GM23338 (cell line): ENCODE results near the gene GNAI3. TPM values are rescaled to one million over a fixed set of nuclear protein-coding genes. Genes with fewer than 3 reads are reported as not detected.

Experiments used
- ATAC-seq: fragments of 200-7000 bp; cut with Tn5 transposase; 3 replicates; pipeline ENCODE4 v1.9.1; 2020
- DNase-seq: peaks from one replicate; pipeline ENCODE4 v3.0.0-alpha.2; 2015; ENCODE audit warnings: low spot score
- H2AFZ ChIP-seq: fragments of 200-600 bp; sonication (generic); 2 replicates; pipeline ENCODE4 v1.8.0; 2016; ENCODE audit warnings: antibody characterized with exemption, mild to moderate bottlenecking, moderate library complexity
- H3F3A ChIP-seq: fragments of 200-600 bp; sonication (generic); replicated peaks from 2 replicates; pipeline ENCODE4 v1.8.0; 2017; ENCODE audit warnings: antibody characterized with exemption, mixed run types, low read depth
- H3K27ac ChIP-seq: fragments of 200-600 bp; sonication (generic); 2 replicates; pipeline ENCODE4 v1.6.1; 2016; ENCODE audit warnings: low read depth
- H3K27me3 ChIP-seq: fragments of 200-600 bp; sonication (generic); 2 replicates; pipeline ENCODE4 v1.8.0; 2016; ENCODE audit warnings: mild to moderate bottlenecking, mixed run types, moderate library complexity; ENCODE audit not compliant: insufficient read depth
- H3K36me3 ChIP-seq: fragments of 200-600 bp; sonication (generic); 2 replicates; pipeline ENCODE4 v1.8.0; 2016; ENCODE audit warnings: mild to moderate bottlenecking; ENCODE audit not compliant: insufficient read depth
- H3K4me1 ChIP-seq: fragments of 200-600 bp; sonication (generic); 2 replicates; pipeline ENCODE4 v1.8.0; 2016; ENCODE audit warnings: mild to moderate bottlenecking, moderate library complexity; ENCODE audit not compliant: insufficient read depth
- H3K4me2 ChIP-seq: fragments of 200-600 bp; sonication (generic); 2 replicates; pipeline ENCODE4 v1.7.1; 2017; ENCODE audit warnings: mixed run types
- H3K4me3 ChIP-seq: fragments of 200-600 bp; sonication (generic); 2 replicates; pipeline ENCODE4 v1.6.1; 2016; ENCODE audit warnings: mixed run types
- H3K79me2 ChIP-seq: fragments of 200-600 bp; sonication (generic); replicated peaks from 2 replicates; pipeline ENCODE4 v1.8.0; 2017; ENCODE audit warnings: mild to moderate bottlenecking; ENCODE audit not compliant: insufficient read depth
- H3K9me2 ChIP-seq: fragments of 200-600 bp; sonication (generic); 2 replicates; pipeline ENCODE4 v1.8.0; 2017; ENCODE audit not compliant: insufficient read depth
- H4K20me1 ChIP-seq: fragments of 200-600 bp; sonication (generic); replicated peaks from 2 replicates; pipeline ENCODE4 v1.8.0; 2017; ENCODE audit warnings: mild to moderate bottlenecking; ENCODE audit not compliant: insufficient read depth
- H3K27ac Mint-ChIP-seq: 2 replicates; pipeline ENCODE4 v1.8.0; 2020; ENCODE audit warnings: inconsistent platforms, mild to moderate bottlenecking, moderate library complexity, mixed read lengths
- H3K27me3 Mint-ChIP-seq: 3 replicates; pipeline ENCODE4 v1.8.0; 2022; ENCODE audit warnings: low read depth, mild to moderate bottlenecking, moderate library complexity, mixed read lengths, inconsistent platforms; ENCODE audit not compliant: insufficient read depth, poor library complexity
- H3K36me3 Mint-ChIP-seq: 3 replicates; pipeline ENCODE4 v1.8.0; 2021; ENCODE audit warnings: low read depth, mild to moderate bottlenecking, inconsistent platforms, moderate library complexity, mixed read lengths
- H3K4me1 Mint-ChIP-seq: 3 replicates; pipeline ENCODE4 v1.8.0; 2020; ENCODE audit warnings: mild to moderate bottlenecking, inconsistent platforms, mixed read lengths
- H3K4me3 Mint-ChIP-seq: 3 replicates; pipeline ENCODE4 v1.8.0; 2021; ENCODE audit warnings: moderate library complexity, mild to moderate bottlenecking, inconsistent platforms, mixed read lengths
- H3K9me3 Mint-ChIP-seq: 3 replicates; pipeline ENCODE4 v1.8.0; 2020; ENCODE audit warnings: moderate library complexity, mild to moderate bottlenecking, inconsistent platforms, mixed read lengths
- CREB1 ChIP-seq: fragments of 250-450 bp; sonication (Bioruptor Pico); IDR thresholded peaks from 2 replicates; pipeline ENCODE4 v1.5.0; 2020; ENCODE audit warnings: low read depth, mild to moderate bottlenecking, moderate library complexity
- CTCF ChIP-seq, 2 experiments: fragments of 200-600 bp in 1 of 2; sonication (generic) in 1 of 2; conservative IDR thresholded peaks; 2 replicates each; pipeline versions ENCODE4 v1.5.1 to v1.6.1; 2016 to 2017; ENCODE audit warnings: antibody characterized with exemption in 2 of 2, low read depth in 2 of 2, mild to moderate bottlenecking in 2 of 2, moderate library complexity in 1 of 2
- ETS1 ChIP-seq: IDR thresholded peaks from 2 replicates; pipeline ENCODE4 v1.6.1; 2016; ENCODE audit warnings: antibody characterized with exemption
- EZH2 ChIP-seq: fragments of 200-600 bp; sonication (generic); IDR thresholded peaks from one replicate; pipeline ENCODE4 v1.8.0; 2017; ENCODE audit warnings: antibody characterized with exemption, mild to moderate bottlenecking, low read depth; ENCODE audit not compliant: unreplicated experiment
- REST ChIP-seq: IDR thresholded peaks from one replicate; pipeline ENCODE4 v1.6.1; 2018; ENCODE audit warnings: antibody characterized with exemption; ENCODE audit not compliant: unreplicated experiment
- ZNF462 ChIP-seq: fragments of 250-450 bp; sonication (Bioruptor Pico); IDR thresholded peaks from 2 replicates; pipeline ENCODE4 v1.5.0; 2020; ENCODE audit warnings: mild to moderate bottlenecking, moderate library complexity
- polyA plus RNA-seq: library from polyadenylated mRNA; unstranded; fragments of >200 nt; fragmentation: Nextera tagmentation; extraction: Ambion mirVana; gene quantifications from 2 replicates; pipeline ENCODE4 v1.2.1, GENCODE V29; 2016
- total RNA-seq: library from RNA; depleted of rRNA; stranded (reverse); fragments of >200 nt; shearing (Covaris generic); gene quantifications from 2 replicates; pipeline ENCODE4 v1.2.3, GENCODE V29; 2014

Gene GNAI3
- total and polyA plus RNA-seq, 2 experiments from 2014 or later: 4.5 to 10.2 TPM

- TF ChIP-seq REST: no peak
- TF ChIP-seq EZH2: no peak
- TF ChIP-seq CREB1: no peak
These were observed 91.4 kb downstream of the GNAI3 start (continued) for GRCh38 chr1:109639841-109640184.

GRCh38 chr1:109640285-109640865 is 92.0 kb downstream of the GNAI3 start:
- peak; percentile 89 for DNase-seq
- Histone ChIP-seq H3K36me3 (no peaks in the 10 kb centered on the region), H3K4me1 (peaks cover 10% of the 10 kb centered on the region), H3K27me3 (no peaks in the 10 kb centered on the region), H3K4me2 (no peak overlapping the region), H3K27ac (no peak overlapping the region), H3K4me3 (no peak overlapping the region), H4K20me1 (no peaks in the 10 kb centered on the region; the same call in 1 of the 2 replicates), H3K9me2 (no peaks in the 10 kb centered on the region), H2AFZ (peak overlapping the region; percentile 86), H3F3A (0 out of 2 replicates have a peak, but pooled peaks cover 8% of the 10 kb centered on the region), H3K79me2 (no peaks in the 10 kb centered on the region)
- ATAC-seq: peak; percentile 59
- Mint-ChIP-seq H3K27me3 (peaks cover 17% of the 10 kb centered on the region), H3K9me3 (no peaks in the 10 kb centered on the region), H3K4me1 (peaks cover 17% of the 10 kb centered on the region), H3K4me3 (no peak overlapping the region), H3K27ac (no peak overlapping the region), H3K36me3 (no peaks in the 10 kb centered on the region)
- no peak for TF ChIP-seq ZNF462 (CRISPR knock-in tag)
- no peak for TF ChIP-seq ETS1
- peak; percentile 86 to 94 for TF ChIP-seq CTCF (conservative IDR thresholded peaks at IDR 0.05; ENCODE audit: low read depth in 2 of 2)
